ENCODE results near the gene CEP295NL. TPM values are rescaled to one million over a fixed set of nuclear protein-coding genes. Genes with fewer than 3 reads are reported as not detected.

CEP295NL gene
- total and polyA plus RNA-seq, 2 of the 13 experiments (the other 11 are each of a cell fraction or from before 2014, with no cell fraction given), result not detected

- H3K9ac ChIP-seq (ENCODE audit: insufficient read depth, low read depth, low read length), result peak overlapping the region; percentile 46; the same call in 1 of the 2 replicates
These were observed 31.8 kb upstream of the CEP295NL start for GRCh38 chr17:78934681-78935418.

More at GRCh38 chr17:78934681-78935418, 31.8 kb upstream of the CEP295NL start:
- TF ChIP-seq CENPX (CRISPR knock-in tag; IDR thresholded peaks at IDR 0.05) (no peak), CREB1 (IDR thresholded peaks at IDR 0.05) (0 out of 2 replicates have a peak, but pooled peaks have one; percentile 10), CREB1 (CRISPR knock-in tag; IDR thresholded peaks at IDR 0.05) (no peak), ZNF253 (CRISPR knock-in tag; IDR thresholded peaks at IDR 0.05; ENCODE audit: borderline replicate concordance) (no peak), EED (CRISPR knock-in tag; IDR thresholded peaks at IDR 0.05) (0 out of 2 replicates have a peak, but pooled peaks have one; percentile 34), MYC (CRISPR knock-in tag; IDR thresholded peaks at IDR 0.05; ENCODE audit: borderline replicate concordance) (0 out of 2 replicates have a peak, but pooled peaks have one; percentile 18), ZHX1 (CRISPR knock-in tag; IDR thresholded peaks at IDR 0.05; ENCODE audit: low read depth) (no peak), ZNF746 (CRISPR knock-in tag; IDR thresholded peaks at IDR 0.05) (0 out of 2 replicates have a peak, but pooled peaks have one; percentile 7), TOE1 (CRISPR knock-in tag; IDR thresholded peaks at IDR 0.05) (no peak)
- DNase-seq (ENCODE audit: low spot score) (no peak), ATAC-seq (no peak), FAIRE-seq (no peak)
- peaks cover 7 to 46% of the 10 kb centered on the region in 2 experiments; a peak in 4 of 5 replicates for H3K27me3 ChIP-seq (ENCODE audit: control insufficient read depth in 1 of 2, insufficient read depth in 2 of 2, low read length in 2 of 2)
- no peaks in the 10 kb centered on the region for H3K36me3 ChIP-seq (replicated peaks in 1 of 2; ENCODE audit: control insufficient read depth in 1 of 2, insufficient read depth in 2 of 2, low read length in 2 of 2)
- peak overlapping the region in 1 of 3 experiments; percentile 61; a peak in 1 of 6 replicates for H3K4me3 ChIP-seq (replicated peaks in 1 of 3; ENCODE audit: insufficient read depth in 1 of 3, low read depth in 2 of 3, low read length in 3 of 3)
- POLR2A ChIA-PET, result interaction anchor here (0.9 to 2.6 kb wide), 10 partner anchors 9 to 92 kb away, joined by 3 to 20 read pairs (median 8); partner anchors contain the start of genes LGALS3BP and TIMP2
- CTCF ChIA-PET (ENCODE audit: low intra/inter-chr PET ratio, low total read pairs), result no interaction called here
- peaks cover 39% of the 10 kb centered on the region for H3K4me1 ChIP-seq (ENCODE audit: insufficient read depth, low read length)
- H3K4me2 ChIP-seq (ENCODE audit: low read depth, low read length), result peak overlapping the region; percentile 73
- H3K27ac ChIP-seq (ENCODE audit: extremely low read length, insufficient read depth, low read length), result no peak overlapping the region
- no peaks in the 10 kb centered on the region for H4K20me1 ChIP-seq (ENCODE audit: insufficient read depth, low read length)
- intact Hi-C loops (cut with micrococcal nuclease; ENCODE audit: unreplicated experiment), result loop anchor here (5.0 to 10.0 kb wide), 2 partner anchors 68 to 1650 kb away; no protein-coding TSS in a partner anchor
- in situ Hi-C loops (cut with HindIII; ENCODE audit: extremely low pct_ligation_motif_present, low pct_unique_long_range_greater_than_20kb), result no loop called here
- no peaks in the 10 kb centered on the region for H3K79me2 ChIP-seq (ENCODE audit: insufficient read depth, low read length)
- BruUV-seq (replicated peaks), result no TSS peak
- 53% methylated on average over 19 of the region's 19 CpGs for WGBS (ENCODE audit: low lambda C conversion rate)
- H3K9me3 ChIP-seq (ENCODE audit: low read length), result no peaks in the 10 kb centered on the region
- no peak overlapping the region for H2AFZ ChIP-seq (ENCODE audit: low read length)

Measured in HepG2 (cell line).